ENCODE results near the gene RHCE.
A peak's percentile ranks its signal among the peaks of the same experiment; 100 is the strongest.
"Not testable (repeated sequence)": the region's sequence is repeated elsewhere in the genome, so short reads cannot be mapped to it uniquely, and the experiment has no call there.

Gene RHCE

DNA sequence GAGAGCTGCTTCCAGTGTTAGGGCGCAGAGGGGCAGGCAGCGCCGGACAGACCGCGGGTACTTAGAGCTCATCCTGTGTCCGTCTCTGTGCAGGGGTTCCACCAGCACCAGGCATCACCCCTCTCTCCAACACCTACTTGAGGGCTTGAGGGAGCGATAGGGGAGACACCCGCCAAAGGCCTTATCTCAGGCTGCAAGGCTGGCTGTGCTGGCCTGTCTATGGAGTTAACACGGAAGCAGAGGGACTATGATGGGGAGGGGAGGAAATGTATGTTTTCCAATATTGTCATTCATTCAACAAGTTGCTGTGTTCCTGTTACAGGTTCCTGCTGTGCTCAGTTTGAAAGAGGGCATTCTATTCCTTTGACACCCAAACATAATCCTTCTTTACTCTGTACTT lies at the start of gene RHCE:
Gene RHCE (minus strand): TSS at position 111 of the 400 bp plus-strand sequence. CDS start 39 bp downstream, at position 72.
- not testable (repeated sequence) for DNase-seq (ENCODE audit: insufficient read length, low spot score); FAIRE-seq

- no peak for FAIRE-seq
These were observed 48.6 kb upstream of the RHCE start for GRCh38 chr1:25469177-25469576.

GRCh38 chr1:25468033-25468432 lies 47.4 kb upstream of the RHCE start:
- FAIRE-seq (no peak), DNase-seq (ENCODE audit: insufficient read length, low spot score) (no peak)

More at GRCh38 chr1:25469177-25469576, 48.6 kb upstream of the RHCE start:
- no peak for DNase-seq (ENCODE audit: insufficient read length, low spot score)

- FAIRE-seq (no peak), DNase-seq (ENCODE audit: insufficient read length, low spot score) (no peak)
These were observed 47.0 kb upstream of the RHCE start for GRCh38 chr1:25467616-25468015.

GRCh38 chr1:25467193-25467592 lies 46.6 kb upstream of the RHCE start:
- no peak for DNase-seq (ENCODE audit: insufficient read length, low spot score)
- FAIRE-seq = peak; percentile 39

GRCh38 chr1:25462732-25463131 lies 42.1 kb upstream of the RHCE start:
- DNase-seq (ENCODE audit: insufficient read length, low spot score) (no peak), FAIRE-seq (no peak)

- DNase-seq (ENCODE audit: insufficient read length, low spot score) = no peak
These were observed 41.2 kb upstream of the RHCE start for GRCh38 chr1:25461849-25462248.

DNA sequence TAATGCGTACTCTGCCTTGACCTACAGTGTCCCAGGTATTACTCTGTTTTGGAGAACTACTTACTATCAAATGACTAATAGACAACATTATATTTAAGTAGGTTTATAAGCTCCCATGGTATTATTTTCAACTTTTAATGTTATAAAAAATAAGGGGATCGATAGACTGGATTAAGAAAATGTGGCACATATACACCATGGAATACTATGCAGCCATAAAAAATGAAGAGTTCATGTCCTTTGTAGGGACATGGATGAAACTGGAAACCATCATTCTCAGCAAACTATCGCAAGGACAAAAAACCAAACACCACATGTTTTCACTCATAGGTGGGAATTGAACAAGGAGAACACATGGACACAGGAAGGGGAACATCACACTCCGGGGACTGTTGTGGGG lies 40.2 kb upstream of the RHCE start:
- not testable (repeated sequence) for FAIRE-seq; DNase-seq (ENCODE audit: insufficient read length, low spot score)

More at GRCh38 chr1:25461849-25462248, 41.2 kb upstream of the RHCE start:
- FAIRE-seq = no peak

- FAIRE-seq = no peak
- no peak for DNase-seq (ENCODE audit: insufficient read length, low spot score)
These were observed 39.4 kb upstream of the RHCE start for GRCh38 chr1:25460020-25460419.

GRCh38 chr1:25458541-25459298 lies 38.1 kb upstream of the RHCE start:
- no peak for FAIRE-seq
- DNase-seq (ENCODE audit: insufficient read length, low spot score) = no peak

- FAIRE-seq (no peak), DNase-seq (ENCODE audit: insufficient read length, low spot score) (no peak)
These were observed 35.9 kb upstream of the RHCE start for GRCh38 chr1:25456502-25456901.

DNA sequence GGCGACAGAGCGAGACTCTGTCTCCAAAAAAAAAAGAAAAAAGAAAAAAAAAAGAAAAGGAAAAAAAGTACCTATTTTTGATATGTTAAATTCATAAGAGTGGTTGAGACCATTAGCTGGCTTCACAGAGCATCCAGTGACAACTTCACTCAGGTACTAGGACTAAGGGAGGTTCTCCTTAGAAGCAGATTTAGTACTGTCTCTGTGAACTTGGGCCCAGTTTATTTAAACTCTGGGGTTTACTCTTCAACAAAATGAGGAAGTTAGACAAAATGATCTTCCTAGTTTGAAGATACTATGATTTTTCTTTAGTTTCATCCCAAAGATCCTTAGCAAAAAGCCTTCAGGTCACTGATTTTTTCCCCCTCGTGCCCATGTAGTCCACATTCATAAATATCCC lies 31.3 kb upstream of the RHCE start:
- FAIRE-seq (peak; percentile 68), DNase-seq (ENCODE audit: insufficient read length, low spot score) (no peak)

DNA sequence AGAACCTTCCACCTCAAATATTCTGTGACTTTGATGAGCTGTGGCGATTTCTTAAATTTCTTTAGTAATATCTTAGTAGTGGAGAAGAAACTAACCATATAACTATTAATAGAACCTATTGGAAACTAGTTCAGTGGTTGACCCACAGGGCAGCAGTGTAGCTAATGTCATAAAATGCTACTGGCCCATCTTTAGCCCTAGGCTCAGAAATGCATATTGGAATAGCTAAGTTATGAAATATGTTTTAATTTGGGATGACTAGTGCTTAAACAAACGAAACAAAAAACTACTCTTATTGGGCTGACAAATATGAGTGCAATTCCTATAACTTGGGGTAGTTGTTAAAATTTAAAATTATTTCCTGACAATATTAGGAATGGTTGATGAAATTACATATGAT lies 30.3 kb upstream of the RHCE start:
- FAIRE-seq (no peak), DNase-seq (ENCODE audit: insufficient read length, low spot score) (no peak)

GRCh38 chr1:25447547-25447946 lies 26.9 kb upstream of the RHCE start:
- no peak for DNase-seq (ENCODE audit: insufficient read length, low spot score)
- FAIRE-seq = peak; percentile 28

- DNase-seq (ENCODE audit: insufficient read length, low spot score) = no peak
- FAIRE-seq = no peak
These were observed 25.4 kb upstream of the RHCE start for GRCh38 chr1:25445993-25446538.

- not testable (repeated sequence) for FAIRE-seq; DNase-seq (ENCODE audit: insufficient read length, low spot score)
These were observed 24.0 kb upstream of the RHCE start for GRCh38 chr1:25444604-25445003.

GRCh38 chr1:25443030-25443699 lies 22.5 kb upstream of the RHCE start:
- FAIRE-seq (no peak), DNase-seq (ENCODE audit: insufficient read length, low spot score) (no peak)

GRCh38 chr1:25442178-25442577 lies 21.6 kb upstream of the RHCE start:
- FAIRE-seq (no peak), DNase-seq (ENCODE audit: insufficient read length, low spot score) (no peak)

DNA sequence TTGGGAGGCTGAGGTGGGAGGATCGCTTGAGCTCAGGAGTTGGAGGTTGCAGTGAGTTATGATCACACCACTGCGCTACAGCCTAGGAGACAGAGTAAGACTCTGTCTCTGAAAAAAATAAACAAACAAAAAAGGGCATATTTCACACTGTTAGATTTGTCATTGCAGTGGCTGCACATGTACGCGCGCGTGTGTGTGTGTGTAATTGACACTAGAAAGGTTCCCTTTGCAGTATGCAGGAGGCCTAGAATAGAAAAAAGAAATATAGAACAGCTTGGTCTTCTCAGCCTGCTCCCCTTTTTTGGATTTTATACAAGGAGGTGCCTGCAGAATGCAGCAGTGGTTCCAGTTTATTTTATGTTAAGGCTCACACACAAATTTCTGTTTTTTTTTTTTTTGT lies 18.7 kb upstream of the RHCE start:
- no peak for DNase-seq (ENCODE audit: insufficient read length, low spot score)
- FAIRE-seq = no peak

DNA sequence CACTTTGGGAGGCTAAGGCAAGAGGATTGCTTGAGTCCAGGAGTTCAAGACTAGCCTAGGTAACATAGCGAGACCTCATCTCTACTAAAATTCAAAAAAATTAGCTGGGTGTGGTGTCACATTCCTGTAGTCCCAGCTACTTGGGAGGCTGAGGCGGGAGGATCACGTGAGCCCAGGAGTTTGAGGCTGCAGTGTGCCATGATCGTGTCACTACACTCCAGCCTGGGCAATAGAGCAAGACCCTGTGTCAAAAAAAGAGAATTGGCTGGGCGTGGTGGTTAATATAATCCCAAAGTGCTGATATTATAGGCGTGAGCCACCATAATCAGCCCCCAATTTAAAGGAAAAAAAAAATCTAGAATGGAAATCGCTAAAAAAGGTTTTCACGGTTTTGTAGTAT lies 17.0 kb upstream of the RHCE start:
- FAIRE-seq = no peak
- DNase-seq (ENCODE audit: insufficient read length, low spot score) = no peak

- DNase-seq (ENCODE audit: insufficient read length, low spot score) (no peak), FAIRE-seq (peak; percentile 76)
These were observed 14.9 kb upstream of the RHCE start for GRCh38 chr1:25435397-25436108.

All from GM19239 (cell line).